GM20000 (cell line): Measurements from ENCODE around the gene LYRM1.

Source experiments
- DNase-seq: peaks from one replicate; pipeline ENCODE4 v3.0.0; 2012; ENCODE audit warnings: low spot score
- CTCF ChIP-seq: IDR thresholded peaks from 2 replicates; pipeline ENCODE4 v1.5.1; 2012; ENCODE audit warnings: mild to moderate bottlenecking, control low read depth; ENCODE audit errors: extremely low read depth, missing control alignments

The LYRM1 gene

DNA sequence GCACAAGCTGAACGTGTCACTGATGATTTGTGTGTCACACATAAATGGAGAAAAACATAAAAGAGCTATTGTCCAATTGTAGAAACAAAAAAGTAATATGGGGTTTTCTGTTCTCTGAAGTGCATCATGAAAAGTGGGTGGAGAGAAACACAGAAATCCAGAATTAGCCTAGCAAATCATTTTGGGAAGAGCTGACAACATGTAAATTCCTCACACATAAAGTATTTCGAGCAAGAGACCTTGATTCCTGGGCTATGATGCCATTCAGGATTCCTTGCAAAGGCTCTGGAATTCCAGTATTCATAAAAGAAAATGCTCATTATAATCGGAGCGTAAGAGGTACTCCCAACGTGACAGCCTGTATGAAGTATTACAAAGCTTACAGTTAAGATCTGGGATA is 1.5 kb upstream of the LYRM1 start:
- DNase-seq = no peak
- TF ChIP-seq CTCF = no peak

GRCh38 chr16:20899477-20900298 is 883 bp upstream of the LYRM1 start:
- TF ChIP-seq CTCF = no peak
- DNase-seq = peak; percentile 50

DNA sequence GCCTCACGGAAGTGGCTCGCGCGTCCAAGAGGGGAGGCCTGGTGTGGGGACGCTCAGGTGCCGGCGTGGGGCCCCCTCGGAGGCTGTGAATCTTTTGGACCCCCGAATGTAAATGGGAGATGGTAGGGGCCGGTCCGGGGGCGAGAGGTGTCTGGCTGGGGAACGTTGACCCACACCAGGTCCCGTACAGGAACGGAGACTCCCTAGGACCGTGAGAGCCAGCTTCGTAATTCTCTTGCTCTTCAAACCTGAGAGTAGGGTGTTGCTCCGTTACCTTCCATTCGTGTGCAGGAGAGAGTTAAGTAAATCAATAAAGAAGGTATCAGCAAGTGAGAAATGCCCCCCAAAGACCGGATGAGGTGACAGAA is 481 bp downstream of the LYRM1 start:
- TF ChIP-seq CTCF = no peak
- no peak for DNase-seq

DNA sequence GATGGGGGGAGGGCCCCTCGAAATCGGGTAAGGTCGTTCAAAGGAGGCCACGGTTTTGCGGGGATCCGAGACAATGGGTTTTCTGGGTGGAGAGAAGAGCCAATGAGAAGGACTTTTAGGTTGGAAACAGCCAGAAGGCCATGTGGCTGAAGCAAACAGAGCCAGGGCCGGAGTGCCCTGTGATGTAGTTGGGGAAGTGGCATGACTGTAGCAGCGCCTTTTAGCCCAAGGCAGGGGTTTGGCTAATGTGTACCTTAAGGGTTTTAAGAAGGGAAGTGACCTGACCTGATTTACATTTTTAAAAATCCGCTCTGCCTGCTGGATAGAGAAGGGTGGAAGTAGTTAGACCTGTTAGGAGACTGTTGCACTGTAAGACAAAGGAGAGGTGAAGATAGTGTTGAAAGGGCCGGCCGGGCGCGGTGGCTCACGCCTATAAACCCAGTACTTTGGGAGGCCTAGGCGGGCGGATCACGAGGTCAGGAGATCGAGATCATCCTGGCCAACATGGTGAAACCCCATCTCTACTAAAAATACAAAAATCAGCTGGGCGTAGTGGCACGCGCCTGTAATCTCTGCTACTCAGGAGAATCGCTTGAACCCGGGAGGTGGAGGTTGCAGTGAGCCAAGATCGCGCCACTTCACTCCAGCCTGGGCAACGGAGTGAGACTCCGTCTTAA is 1.0 kb downstream of the LYRM1 start:
- TF ChIP-seq CTCF = no peak

GRCh38 chr16:20902426-20902825 is 1.9 kb downstream of the LYRM1 start:
- no peak for TF ChIP-seq CTCF
- no peak for DNase-seq

More for the DNA sequence above, 1.0 kb downstream of the LYRM1 start:
- peak; percentile 55 for DNase-seq

GRCh38 chr16:20903116-20903898 is 2.7 kb downstream of the LYRM1 start:
- no peak for DNase-seq
- no peak for TF ChIP-seq CTCF
